Left lung (tissue), 10 donors: ENCODE measurements around the gene SFT2D1. TPM values are rescaled to one million over a fixed set of nuclear protein-coding genes. Genes with fewer than 3 reads are reported as not detected.

ENCODE experiments used
- ATAC-seq: fragments of 200-7000 bp; cut with Tn5 transposase; one replicate; pipeline ENCODE4 v1.9.1; 2020; ENCODE audit warnings: moderate library complexity
- DNase-seq, 4 donors: peaks; one replicate each; pipeline ENCODE4 v3.0.0-alpha.2; 2013 to 2020
- H3K27ac ChIP-seq, 2 donors: fragments of 200-600 bp; sonication (generic) in 1 of 2; one replicate each; pipeline versions ENCODE4 v1.5.0 to v1.8.0; 2020 to 2021
- H3K27me3 ChIP-seq, 2 donors: fragments of 200-600 bp; sonication (generic) in 1 of 2; one replicate each; pipeline versions ENCODE4 v1.5.0 to v1.8.0; 2020 to 2021
- H3K36me3 ChIP-seq, 2 donors: fragments of 200-600 bp; sonication (generic) in 1 of 2; one replicate each; pipeline versions ENCODE4 v1.5.0 to v1.8.0; 2020 to 2021
- H3K4me1 ChIP-seq, 2 donors: fragments of 200-600 bp; one replicate each; pipeline ENCODE4 v1.8.0; 2021
- H3K4me3 ChIP-seq, 2 donors: fragments of 200-600 bp; sonication (generic) in 1 of 2; one replicate each; pipeline versions ENCODE4 v1.5.0 to v1.8.0; 2020 to 2021; ENCODE audit warnings: mild to moderate bottlenecking in 1 of 2
- H3K9me3 ChIP-seq, 2 donors: fragments of 200-600 bp; sonication (generic) in 1 of 2; one replicate each; pipeline versions ENCODE4 v1.5.0 to v1.8.0; 2020 to 2021
- intact Hi-C, 2 donors: fragments of 100-400 bp; cut with DNase I; formaldehyde crosslinking; loops; one replicate each; pipeline versions ENCODE4 v1.11.2 to v1.14.2; 2022
- polyA plus RNA-seq, 6 donors: library from polyadenylated mRNA; unstranded; fragments of 120-200 nt; gene quantifications; one replicate each; pipeline ENCODE4 v1.2.1, GENCODE V29; 2013; ENCODE audit not compliant: insufficient read length in 6 of 6
- total RNA-seq, 2 donors: library from RNA; stranded (reverse); fragmentation: NEBNext Ultra II Directional; extraction: Animal tissue kit (Norgen Biotek cat#: 25700); gene quantifications; one replicate each; pipeline ENCODE4 v1.2.1, GENCODE V29; 2021
- TF ChIP-seq, protein P1 (sequence below), 2 donors: fragments of 200-600 bp; sonication (generic) in 1 of 2; IDR thresholded peaks; one replicate each; pipeline versions ENCODE4 v1.5.0 to v1.8.0; 2021; ENCODE audit warnings: antibody characterized with exemption in 2 of 2
- donor health status: DM: no; HTN: yes; CAD: no.
- donor health status: DM: no; HTN: no; CAD: no.

The SFT2D1 gene
- total and polyA plus RNA-seq, 8 donors = 49.5 to 63.8 (median 59.9) TPM

DNA sequence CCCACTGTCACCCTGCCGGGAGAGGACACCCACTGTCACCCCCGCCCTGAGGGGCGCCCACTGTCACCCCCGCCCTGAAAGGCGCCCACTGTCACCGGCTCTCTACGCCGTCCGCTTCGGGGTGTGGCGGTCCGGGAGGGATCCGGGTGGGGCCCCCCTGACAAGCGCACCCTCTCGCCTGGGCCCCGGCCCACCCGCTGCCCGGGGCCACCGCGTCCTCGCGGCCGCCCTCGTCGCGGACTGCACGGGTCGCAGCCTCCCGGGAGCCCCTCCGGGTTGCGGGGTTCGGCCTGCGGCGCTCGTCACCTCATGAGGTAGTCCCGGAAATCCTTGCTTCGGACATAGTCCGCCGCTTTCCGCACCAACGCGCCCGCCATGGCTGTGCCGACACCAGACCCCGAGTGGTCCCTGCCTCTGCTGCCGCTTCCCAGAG is 40.2 kb upstream of the SFT2D1 start:
- Histone ChIP-seq H3K36me3 (no peaks in the 10 kb centered on the region), H3K27me3 (no peaks in the 10 kb centered on the region), H3K27ac (peak overlapping the region; percentile 89 to 91), H3K4me1 (peaks cover 4 to 10% of the 10 kb centered on the region in 2 donors), H3K4me3 (peak overlapping the region; percentile 92), H3K9me3 (no peaks in the 10 kb centered on the region)
- no peak for DNase-seq
- peak; percentile 6 for ATAC-seq
- TF ChIP-seq, protein P1, sequence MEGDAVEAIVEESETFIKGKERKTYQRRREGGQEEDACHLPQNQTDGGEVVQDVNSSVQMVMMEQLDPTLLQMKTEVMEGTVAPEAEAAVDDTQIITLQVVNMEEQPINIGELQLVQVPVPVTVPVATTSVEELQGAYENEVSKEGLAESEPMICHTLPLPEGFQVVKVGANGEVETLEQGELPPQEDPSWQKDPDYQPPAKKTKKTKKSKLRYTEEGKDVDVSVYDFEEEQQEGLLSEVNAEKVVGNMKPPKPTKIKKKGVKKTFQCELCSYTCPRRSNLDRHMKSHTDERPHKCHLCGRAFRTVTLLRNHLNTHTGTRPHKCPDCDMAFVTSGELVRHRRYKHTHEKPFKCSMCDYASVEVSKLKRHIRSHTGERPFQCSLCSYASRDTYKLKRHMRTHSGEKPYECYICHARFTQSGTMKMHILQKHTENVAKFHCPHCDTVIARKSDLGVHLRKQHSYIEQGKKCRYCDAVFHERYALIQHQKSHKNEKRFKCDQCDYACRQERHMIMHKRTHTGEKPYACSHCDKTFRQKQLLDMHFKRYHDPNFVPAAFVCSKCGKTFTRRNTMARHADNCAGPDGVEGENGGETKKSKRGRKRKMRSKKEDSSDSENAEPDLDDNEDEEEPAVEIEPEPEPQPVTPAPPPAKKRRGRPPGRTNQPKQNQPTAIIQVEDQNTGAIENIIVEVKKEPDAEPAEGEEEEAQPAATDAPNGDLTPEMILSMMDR (IDR thresholded peaks at IDR 0.05) = no peak
- intact Hi-C loops = no loop called here

DNA sequence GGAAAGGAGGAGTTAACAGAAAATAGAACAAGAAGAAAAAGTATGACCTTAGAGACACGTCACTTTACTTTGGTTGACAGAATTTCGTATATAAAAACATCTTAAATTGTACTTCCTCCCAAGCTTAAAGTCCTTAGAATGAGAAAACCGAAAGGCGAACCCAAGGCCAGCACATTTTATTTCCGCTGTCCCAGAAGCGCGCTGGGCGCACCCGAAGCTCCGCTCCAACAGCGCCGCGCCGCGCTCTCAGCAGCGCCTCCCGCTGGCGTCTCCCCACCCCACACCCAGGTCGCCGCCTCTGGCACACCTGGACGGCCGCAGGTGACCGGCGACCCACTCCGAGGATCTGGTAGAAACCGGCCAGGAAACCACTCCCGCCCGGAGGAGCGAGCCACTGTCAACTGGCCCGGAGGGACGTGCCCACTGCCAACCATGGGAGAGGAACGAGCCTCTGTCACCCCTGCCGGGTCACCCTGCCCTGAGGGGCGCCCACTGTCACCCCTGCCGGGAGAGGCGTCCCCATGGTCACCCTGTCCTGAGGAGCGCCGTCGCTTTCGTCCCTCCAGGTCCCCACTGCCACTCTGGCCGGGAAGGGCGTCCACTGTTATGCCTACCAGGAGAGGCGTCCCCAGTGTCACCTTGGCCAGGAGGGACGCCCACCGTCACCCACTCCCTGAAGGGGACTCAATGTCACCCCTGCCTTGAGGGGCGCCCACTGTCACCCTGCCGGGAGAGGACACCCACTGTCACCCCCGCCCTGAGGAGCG is 39.6 kb upstream of the SFT2D1 start:
- Histone ChIP-seq H3K9me3 (no peaks in the 10 kb centered on the region), H3K4me1 (peaks cover 4 to 10% of the 10 kb centered on the region in 2 donors), H3K4me3 (peak overlapping the region; percentile 92), H3K27ac (peak overlapping the region; percentile 89 to 91), H3K27me3 (no peaks in the 10 kb centered on the region), H3K36me3 (no peaks in the 10 kb centered on the region)
- ATAC-seq (peak; percentile 79), DNase-seq (peak; percentile 32 to 96 (median 81))
- intact Hi-C loops = no loop called here
- TF ChIP-seq, protein P1 (IDR thresholded peaks at IDR 0.05) = peak; percentile 58 to 77

DNA sequence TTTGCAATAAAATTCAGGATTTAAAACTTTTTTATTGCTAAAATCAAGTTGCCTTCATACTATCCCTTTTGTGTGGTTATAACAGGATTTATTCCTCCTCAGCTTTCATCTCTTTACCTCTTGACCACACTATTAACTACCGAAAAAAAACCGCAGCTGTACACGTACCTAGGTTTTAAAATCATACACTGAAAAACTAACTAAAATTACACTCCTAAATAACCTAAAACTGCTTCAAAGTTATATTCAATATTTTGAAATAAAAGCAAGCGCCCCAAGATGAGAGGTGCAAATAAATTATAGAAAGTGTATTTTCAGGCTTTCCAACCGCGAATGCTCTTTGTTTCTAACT is 39.0 kb upstream of the SFT2D1 start:
- intact Hi-C loops = no loop called here
- H3K4me3 ChIP-seq = peak overlapping the region; percentile 92
- no peak for ATAC-seq
- TF ChIP-seq, protein P1 (IDR thresholded peaks at IDR 0.05) = no peak
- H3K36me3 ChIP-seq = no peaks in the 10 kb centered on the region
- no peaks in the 10 kb centered on the region for H3K27me3 ChIP-seq
- peaks cover 4 to 10% of the 10 kb centered on the region in 2 donors for H3K4me1 ChIP-seq
- no peaks in the 10 kb centered on the region for H3K9me3 ChIP-seq
- DNase-seq = no peak
- H3K27ac ChIP-seq = peak overlapping the region; percentile 89 to 91

DNA sequence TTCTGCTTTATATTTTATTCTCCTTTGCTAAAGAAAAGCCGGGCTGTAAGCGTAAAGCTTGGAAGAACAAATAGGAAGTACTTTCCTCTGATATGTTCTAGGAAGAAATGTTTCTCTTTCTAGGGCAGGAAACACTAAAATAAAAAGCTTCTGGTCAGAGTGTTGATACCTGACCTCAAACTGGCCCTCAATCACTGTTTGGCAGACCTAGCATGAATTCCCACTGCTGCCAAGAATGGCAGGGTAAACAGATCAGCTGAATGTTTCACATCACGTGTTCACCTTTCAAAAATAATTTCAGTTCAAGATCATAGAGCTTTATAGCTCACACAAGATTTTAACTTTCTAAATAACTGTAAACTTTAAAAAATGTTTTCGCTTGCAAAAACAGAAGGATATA is 37.5 kb upstream of the SFT2D1 start:
- TF ChIP-seq, protein P1 (IDR thresholded peaks at IDR 0.05) = no peak
- intact Hi-C loops = no loop called here
- peaks cover 4 to 10% of the 10 kb centered on the region in 2 donors for H3K4me1 ChIP-seq
- no peak for ATAC-seq
- H3K27ac ChIP-seq = no peak overlapping the region
- DNase-seq = no peak
- no peaks in the 10 kb centered on the region for H3K27me3 ChIP-seq
- no peak overlapping the region for H3K4me3 ChIP-seq
- H3K9me3 ChIP-seq = no peaks in the 10 kb centered on the region
- H3K36me3 ChIP-seq = no peaks in the 10 kb centered on the region

- intact Hi-C loops = no loop called here
Observed at GRCh38 chr6:166379103-166379586, 36.8 kb upstream of the SFT2D1 start.

More at GRCh38 chr6:166379103-166379586, 36.8 kb upstream of the SFT2D1 start:
- TF ChIP-seq, protein P1 (IDR thresholded peaks at IDR 0.05) = no peak
- Histone ChIP-seq H3K9me3 (no peaks in the 10 kb centered on the region), H3K36me3 (no peaks in the 10 kb centered on the region), H3K27ac (no peak overlapping the region), H3K4me1 (peaks cover 4 to 8% of the 10 kb centered on the region in 2 donors), H3K4me3 (no peak overlapping the region), H3K27me3 (no peaks in the 10 kb centered on the region)
- DNase-seq (no peak), ATAC-seq (no peak)
